Neural progenitor cell (in vitro differentiated cells): ENCODE results near the gene PRR33. TPM values are rescaled to one million over a fixed set of nuclear protein-coding genes. Genes with fewer than 3 reads are reported as not detected.

Experiments used
- DNase-seq: peaks from one replicate; pipeline ENCODE4 v3.0.0-alpha.2; 2016; ENCODE audit warnings: low spot score
- H2AFZ ChIP-seq: fragments of 200-600 bp; sonication (generic); replicated peaks from 2 replicates; pipeline ENCODE4 v1.6.1; 2016; ENCODE audit warnings: antibody characterized with exemption
- H3F3A ChIP-seq: fragments of 200-600 bp; sonication (generic); 2 replicates; pipeline ENCODE4 v1.6.1; 2016; ENCODE audit warnings: antibody characterized with exemption, low read depth
- H3K27ac ChIP-seq: fragments of 200-600 bp; sonication (generic); 2 replicates; pipeline ENCODE4 v1.5.1; 2016; ENCODE audit warnings: mild to moderate bottlenecking
- H3K27me3 ChIP-seq: fragments of 200-600 bp; sonication (generic); 2 replicates; pipeline ENCODE4 v1.6.1; 2016; ENCODE audit warnings: mild to moderate bottlenecking, moderate library complexity
- H3K36me3 ChIP-seq: fragments of 200-600 bp; sonication (generic); 2 replicates; pipeline ENCODE4 v1.5.1; 2016
- H3K4me1 ChIP-seq: fragments of 200-600 bp; sonication (generic); 2 replicates; pipeline ENCODE4 v1.6.1; 2016; ENCODE audit warnings: mixed run types
- H3K4me2 ChIP-seq: fragments of 200-600 bp; sonication (generic); 2 replicates; pipeline ENCODE4 v1.6.1; 2016
- H3K4me3 ChIP-seq: fragments of 200-600 bp; sonication (generic); 2 replicates; pipeline ENCODE4 v1.5.1; 2016
- H3K79me2 ChIP-seq: fragments of 200-600 bp; sonication (generic); 2 replicates; pipeline ENCODE4 v1.6.1; 2016; ENCODE audit warnings: low read depth
- H3K9ac ChIP-seq: fragments of 200-600 bp; sonication (generic); 2 replicates; pipeline ENCODE4 v1.6.1; 2016
- H3K9me3 ChIP-seq: fragments of 200-600 bp; sonication (generic); 2 replicates; pipeline ENCODE4 v1.5.1; 2016; ENCODE audit warnings: low read depth
- H4K20me1 ChIP-seq: fragments of 200-600 bp; sonication (generic); 2 replicates; pipeline ENCODE4 v1.6.1; 2016; ENCODE audit warnings: low read depth
- H3K27ac Mint-ChIP-seq: 3 replicates; pipeline ENCODE4 v1.8.0; 2021; ENCODE audit warnings: mixed read lengths
- H3K27me3 Mint-ChIP-seq: 2 replicates; pipeline ENCODE4 v1.8.0; 2022; ENCODE audit warnings: low read depth, mild to moderate bottlenecking, inconsistent platforms, moderate library complexity, mixed read lengths; ENCODE audit not compliant: insufficient read depth
- H3K36me3 Mint-ChIP-seq: 3 replicates; pipeline ENCODE4 v1.8.0; 2021; ENCODE audit warnings: mixed read lengths
- H3K4me1 Mint-ChIP-seq: 3 replicates; pipeline ENCODE4 v1.8.0; 2021; ENCODE audit warnings: mixed read lengths
- H3K4me3 Mint-ChIP-seq: 3 replicates; pipeline ENCODE4 v1.8.0; 2021; ENCODE audit warnings: mild to moderate bottlenecking, moderate library complexity, mixed read lengths
- H3K9me3 Mint-ChIP-seq: 3 replicates; pipeline ENCODE4 v1.8.0; 2020; ENCODE audit warnings: mixed read lengths
- CTCF ChIP-seq: fragments of 200-600 bp; sonication (generic); IDR thresholded peaks from 2 replicates; pipeline ENCODE4 v1.5.1; 2017; ENCODE audit warnings: antibody characterized with exemption, mild to moderate bottlenecking
- EZH2 ChIP-seq: fragments of 200-600 bp; sonication (generic); IDR thresholded peaks from 2 replicates; pipeline ENCODE4 v1.6.1; 2017; ENCODE audit warnings: antibody characterized with exemption, mild to moderate bottlenecking, moderate library complexity
- EZH2phosphoT487 ChIP-seq: fragments of 200-600 bp; sonication (generic); IDR thresholded peaks from 2 replicates; pipeline ENCODE4 v1.6.1; 2017; ENCODE audit warnings: antibody characterized with exemption
- total RNA-seq: library from RNA; depleted of rRNA; stranded (reverse); fragments of >200 nt; gene quantifications from 2 replicates; pipeline ENCODE4 v1.2.3, GENCODE V29; 2015; ENCODE audit warnings: low replicate concordance

The PRR33 gene
- total RNA-seq, 1 donor from 2014 or later = not detected

DNA sequence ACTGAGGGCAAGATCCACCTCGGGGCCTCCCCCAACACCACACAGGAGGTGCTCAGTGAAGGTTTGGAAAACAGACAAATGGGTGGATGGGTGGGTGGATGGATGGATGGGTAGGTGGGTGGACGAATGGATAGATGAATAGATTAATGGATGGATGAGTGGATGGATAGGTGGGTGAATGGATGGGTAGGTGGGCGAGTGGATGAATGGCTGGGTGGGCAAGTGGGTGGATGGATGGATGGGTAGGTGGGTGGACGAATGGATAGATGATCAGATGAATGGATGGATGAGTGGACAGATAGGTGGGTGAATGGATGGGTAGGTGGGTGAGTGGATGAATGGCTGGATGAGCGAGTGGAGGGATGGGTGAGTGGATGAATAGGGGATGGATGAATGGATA, 863 bp upstream of the PRR33 start:
- TF ChIP-seq EZH2 = no peak
- TF ChIP-seq CTCF = no peak
- no peak for TF ChIP-seq EZH2phosphoT487
- Histone ChIP-seq H3F3A (no peaks in the 10 kb centered on the region), H3K4me3 (no peak overlapping the region), H3K36me3 (no peaks in the 10 kb centered on the region), H3K27me3 (no peaks in the 10 kb centered on the region), H3K79me2 (no peaks in the 10 kb centered on the region), H3K4me2 (no peak overlapping the region), H3K9me3 (no peaks in the 10 kb centered on the region), H3K4me1 (no peaks in the 10 kb centered on the region), H2AFZ (no peak overlapping the region), H3K9ac (no peak overlapping the region), H4K20me1 (no peaks in the 10 kb centered on the region), H3K27ac (no peak overlapping the region)
- H3K27me3 Mint-ChIP-seq = peaks cover 9% of the 10 kb centered on the region
- H3K9me3 Mint-ChIP-seq = no peaks in the 10 kb centered on the region
- no peak overlapping the region for H3K4me3 Mint-ChIP-seq
- no peak overlapping the region for H3K27ac Mint-ChIP-seq
- no peak for DNase-seq
- no peaks in the 10 kb centered on the region for H3K4me1 Mint-ChIP-seq
- no peaks in the 10 kb centered on the region for H3K36me3 Mint-ChIP-seq

DNA sequence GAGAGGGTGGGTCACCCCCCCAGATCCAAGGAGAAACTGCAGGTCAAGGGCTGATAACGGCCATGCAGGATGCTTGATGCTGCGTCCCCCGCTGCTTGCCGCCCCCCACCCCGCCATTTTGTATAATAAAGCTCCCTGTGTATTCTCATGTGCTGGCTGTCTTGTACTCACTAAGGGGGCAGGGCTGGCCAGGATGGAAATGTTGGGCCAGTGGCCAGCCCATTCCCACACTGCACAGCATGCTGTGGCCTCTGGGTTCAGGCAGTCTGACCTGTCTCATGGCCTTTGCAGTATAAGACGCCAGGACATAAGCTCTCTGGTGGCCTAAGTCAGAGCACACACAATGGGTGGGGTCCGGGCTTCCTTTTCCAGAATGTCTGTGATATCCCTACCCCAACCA, 421 bp upstream of the PRR33 start:
- DNase-seq = no peak
- H3K4me1 ChIP-seq = no peaks in the 10 kb centered on the region
- no peak overlapping the region for H3K9ac ChIP-seq
- H3K36me3 Mint-ChIP-seq = no peaks in the 10 kb centered on the region
- H3K4me3 ChIP-seq = no peak overlapping the region
- H3K9me3 ChIP-seq = no peaks in the 10 kb centered on the region
- no peak overlapping the region for H3K27ac Mint-ChIP-seq
- H3K4me1 Mint-ChIP-seq = no peaks in the 10 kb centered on the region
- no peak overlapping the region for H2AFZ ChIP-seq
- no peak overlapping the region for H3K27ac ChIP-seq
- no peaks in the 10 kb centered on the region for H3K27me3 ChIP-seq
- H3K9me3 Mint-ChIP-seq = no peaks in the 10 kb centered on the region
- H4K20me1 ChIP-seq = no peaks in the 10 kb centered on the region
- H3K79me2 ChIP-seq = no peaks in the 10 kb centered on the region
- H3F3A ChIP-seq = no peaks in the 10 kb centered on the region
- TF ChIP-seq EZH2phosphoT487 (no peak), EZH2 (no peak), CTCF (no peak)
- peaks cover 9% of the 10 kb centered on the region for H3K27me3 Mint-ChIP-seq
- H3K36me3 ChIP-seq = no peaks in the 10 kb centered on the region
- H3K4me3 Mint-ChIP-seq = no peak overlapping the region
- H3K4me2 ChIP-seq = no peak overlapping the region

- Histone ChIP-seq H3K4me1 (no peaks in the 10 kb centered on the region), H3K4me2 (no peak overlapping the region), H3K9ac (no peak overlapping the region), H4K20me1 (no peaks in the 10 kb centered on the region), H2AFZ (no peak overlapping the region), H3K9me3 (no peaks in the 10 kb centered on the region), H3K27me3 (no peaks in the 10 kb centered on the region), H3F3A (no peaks in the 10 kb centered on the region), H3K4me3 (no peak overlapping the region), H3K36me3 (no peaks in the 10 kb centered on the region), H3K79me2 (no peaks in the 10 kb centered on the region), H3K27ac (no peak overlapping the region)
- H3K27me3 Mint-ChIP-seq = peaks cover 9% of the 10 kb centered on the region
- no peak for TF ChIP-seq EZH2
- no peak for TF ChIP-seq CTCF
- TF ChIP-seq EZH2phosphoT487 = no peak
- DNase-seq = no peak
- no peaks in the 10 kb centered on the region for H3K36me3 Mint-ChIP-seq
- H3K9me3 Mint-ChIP-seq = no peaks in the 10 kb centered on the region
- no peak overlapping the region for H3K4me3 Mint-ChIP-seq
- no peak overlapping the region for H3K27ac Mint-ChIP-seq
- H3K4me1 Mint-ChIP-seq = no peaks in the 10 kb centered on the region
Observed at GRCh38 chr11:1890856-1891830, 552 bp downstream of the PRR33 start.
